HG03135 (cell line): ENCODE measurements around the gene DGKH.

Source experiments
- ATAC-seq: cut with Tn5 transposase; IDR thresholded peaks from one replicate; pipeline ENCODE4 v1.9.1; 2021; ENCODE audit warnings: mild to moderate bottlenecking, moderate library complexity; ENCODE audit not compliant: unreplicated experiment

The DGKH gene

GRCh38 chr13:42048342-42048683, at the start of gene DGKH:
Gene DGKH, plus strand, starts transcription at chr13:42048648. Its CDS starts 126 bp downstream, at chr13:42048774.
- ATAC-seq: peak; percentile 35

DNA sequence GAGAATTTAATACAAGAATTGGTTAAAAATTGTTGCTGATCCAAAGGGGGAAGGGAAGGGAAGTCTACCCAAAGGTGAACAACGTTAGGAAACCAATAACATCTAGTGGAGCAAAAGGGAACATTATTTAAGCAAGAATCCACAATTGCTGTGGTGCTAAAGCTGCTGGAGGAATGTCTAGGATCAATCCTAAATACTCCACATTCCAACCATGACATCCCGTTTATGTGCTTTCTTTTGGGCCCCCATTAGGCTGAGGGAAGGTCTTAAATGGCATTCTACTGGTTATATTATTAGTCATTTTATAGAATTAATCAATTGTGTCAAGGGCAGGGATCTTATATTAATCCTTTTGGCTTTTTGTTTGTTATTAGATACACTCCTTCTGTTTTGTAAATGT, 47.6 kb upstream of the DGKH start:
- no peak for ATAC-seq

DNA sequence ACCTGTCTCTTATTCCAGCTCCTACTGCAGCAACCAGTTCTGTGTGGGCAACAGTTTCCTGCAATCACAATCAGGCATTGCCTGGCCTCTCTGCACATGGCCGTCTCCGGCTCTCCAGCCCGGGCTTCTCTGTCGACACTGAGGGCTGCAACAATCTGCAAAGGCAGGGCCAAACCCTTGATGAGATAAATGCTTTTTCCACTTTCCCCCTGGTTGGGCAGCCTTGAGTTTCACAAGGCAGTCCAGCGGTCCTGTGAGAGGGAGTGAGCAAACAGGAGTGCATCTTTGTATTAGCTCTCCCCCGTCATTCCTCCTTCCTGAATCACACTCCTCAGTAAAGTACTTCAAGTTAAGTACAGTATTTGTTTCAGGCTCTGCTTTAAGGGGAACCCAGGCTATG, 46.9 kb upstream of the DGKH start:
- no peak for ATAC-seq

DNA sequence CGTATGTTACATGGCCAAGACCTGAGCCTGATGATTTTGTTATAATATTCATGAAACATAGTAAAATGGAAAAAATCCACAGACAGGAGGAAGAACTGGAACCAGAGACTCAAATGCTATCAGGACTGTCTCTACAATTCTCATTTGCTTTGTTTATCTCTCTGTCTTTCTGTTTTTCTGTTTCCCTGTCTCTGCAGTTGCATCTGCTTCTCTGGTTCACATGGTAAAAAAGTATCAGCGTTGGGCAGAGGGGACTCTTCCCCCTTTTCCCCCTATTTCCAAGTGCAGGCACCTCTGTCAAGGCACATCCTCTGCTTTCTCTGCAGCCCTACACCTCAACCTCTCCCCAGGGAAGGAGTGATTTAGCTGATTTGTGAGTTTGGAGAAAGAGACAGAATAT, 46.4 kb upstream of the DGKH start:
- ATAC-seq: no peak

- ATAC-seq: no peak
Observed at GRCh38 chr13:42007844-42008243, 40.6 kb upstream of the DGKH start.

DNA sequence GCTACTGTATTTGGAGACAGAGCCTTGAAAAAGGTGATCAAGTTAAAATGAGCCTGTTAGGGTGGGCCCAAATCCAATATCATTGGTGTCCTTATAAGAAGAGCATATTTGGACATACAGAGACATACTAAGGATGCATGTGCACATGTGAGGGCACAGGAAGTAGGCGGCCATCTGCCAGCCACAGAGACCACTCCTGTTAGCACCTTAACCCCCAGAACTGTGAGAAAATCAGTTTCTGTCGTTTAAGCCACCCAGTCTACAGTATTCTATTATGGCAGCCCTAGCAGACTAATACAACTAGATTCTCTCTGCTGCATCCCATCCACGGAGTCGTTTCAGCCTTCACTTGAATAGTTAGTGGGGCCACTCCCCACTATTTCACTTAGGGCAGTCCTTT, 39.4 kb upstream of the DGKH start:
- no peak for ATAC-seq

- no peak for ATAC-seq
Observed at GRCh38 chr13:42011601-42012350, 36.7 kb upstream of the DGKH start.

- no peak for ATAC-seq
Observed at GRCh38 chr13:42014119-42014518, 34.3 kb upstream of the DGKH start.

DNA sequence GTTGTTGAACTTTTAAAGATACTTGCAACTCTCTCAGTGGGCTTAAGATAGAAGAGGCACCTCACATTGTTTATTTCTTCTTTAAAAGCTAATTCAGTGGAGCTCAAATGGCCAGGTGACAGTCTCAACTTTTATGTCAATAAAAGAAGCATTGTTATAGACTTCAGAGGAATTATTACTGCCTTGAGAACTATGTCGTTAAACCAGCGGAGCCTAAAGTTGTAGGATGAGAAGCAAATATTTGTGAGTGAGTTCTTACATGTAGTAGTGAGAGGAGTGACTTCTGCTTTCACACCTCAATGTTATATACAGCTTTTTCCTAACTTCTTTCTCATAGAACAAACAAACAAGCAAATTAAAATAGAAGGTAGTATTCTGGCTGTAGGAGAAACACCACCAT, 31.2 kb upstream of the DGKH start:
- ATAC-seq: no peak

- ATAC-seq: no peak
Observed at GRCh38 chr13:42021851-42022250, 26.6 kb upstream of the DGKH start.

DNA sequence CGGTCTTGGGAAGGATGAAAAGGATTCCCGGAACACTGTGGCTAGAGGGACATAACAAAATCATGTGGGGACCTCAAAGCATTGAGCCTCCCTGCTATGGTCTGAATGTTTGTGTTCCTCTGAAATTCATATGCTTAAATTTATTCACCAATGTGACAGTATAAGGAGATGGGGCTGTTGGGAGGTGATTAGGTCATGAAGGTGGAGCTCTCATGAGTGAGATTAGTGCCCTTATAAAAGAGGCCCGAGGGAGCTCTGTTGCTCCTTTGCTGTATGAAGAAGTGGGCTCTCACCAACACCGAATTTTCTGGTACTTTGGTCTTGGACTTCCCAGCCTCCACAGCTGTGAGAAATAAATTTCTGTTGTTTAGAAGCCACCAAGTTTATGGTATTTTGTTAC, 26.1 kb upstream of the DGKH start:
- ATAC-seq: no peak

GRCh38 chr13:42022796-42023493, 25.5 kb upstream of the DGKH start:
- no peak for ATAC-seq

- no peak for ATAC-seq
Observed at GRCh38 chr13:42027286-42027685, 21.2 kb upstream of the DGKH start.

- no peak for ATAC-seq
Observed at GRCh38 chr13:42028113-42028799, 20.2 kb upstream of the DGKH start.

DNA sequence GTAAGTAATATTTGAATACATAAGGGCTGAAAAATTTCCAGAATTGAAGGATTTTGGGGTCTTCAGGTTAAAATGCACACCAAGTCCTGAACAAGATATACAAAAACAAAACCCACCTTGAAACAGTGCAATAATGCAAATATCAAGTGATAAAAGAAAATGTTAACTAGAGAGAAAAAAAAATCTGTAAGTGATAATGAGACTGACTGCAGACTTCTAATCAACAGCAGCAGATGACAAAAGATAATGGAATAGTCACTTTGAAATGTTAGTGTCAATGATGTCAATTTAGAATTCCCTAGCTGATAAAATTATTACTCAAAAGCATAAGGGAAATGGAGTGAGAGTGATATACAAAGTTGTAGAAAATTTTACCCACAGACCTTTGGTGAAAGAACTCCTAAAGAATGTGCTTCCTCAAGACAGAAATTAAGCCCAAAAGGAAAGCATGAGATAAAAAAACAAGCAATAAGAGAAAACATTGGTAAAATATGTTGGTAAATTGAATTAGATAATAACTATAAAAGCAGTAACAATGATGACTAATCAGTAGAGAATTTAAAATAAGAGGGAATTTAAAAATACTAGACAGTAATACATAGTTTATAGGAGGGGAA, 12.4 kb upstream of the DGKH start:
- ATAC-seq: no peak

- ATAC-seq: no peak
Observed at GRCh38 chr13:42036711-42037110, 11.7 kb upstream of the DGKH start.

DNA sequence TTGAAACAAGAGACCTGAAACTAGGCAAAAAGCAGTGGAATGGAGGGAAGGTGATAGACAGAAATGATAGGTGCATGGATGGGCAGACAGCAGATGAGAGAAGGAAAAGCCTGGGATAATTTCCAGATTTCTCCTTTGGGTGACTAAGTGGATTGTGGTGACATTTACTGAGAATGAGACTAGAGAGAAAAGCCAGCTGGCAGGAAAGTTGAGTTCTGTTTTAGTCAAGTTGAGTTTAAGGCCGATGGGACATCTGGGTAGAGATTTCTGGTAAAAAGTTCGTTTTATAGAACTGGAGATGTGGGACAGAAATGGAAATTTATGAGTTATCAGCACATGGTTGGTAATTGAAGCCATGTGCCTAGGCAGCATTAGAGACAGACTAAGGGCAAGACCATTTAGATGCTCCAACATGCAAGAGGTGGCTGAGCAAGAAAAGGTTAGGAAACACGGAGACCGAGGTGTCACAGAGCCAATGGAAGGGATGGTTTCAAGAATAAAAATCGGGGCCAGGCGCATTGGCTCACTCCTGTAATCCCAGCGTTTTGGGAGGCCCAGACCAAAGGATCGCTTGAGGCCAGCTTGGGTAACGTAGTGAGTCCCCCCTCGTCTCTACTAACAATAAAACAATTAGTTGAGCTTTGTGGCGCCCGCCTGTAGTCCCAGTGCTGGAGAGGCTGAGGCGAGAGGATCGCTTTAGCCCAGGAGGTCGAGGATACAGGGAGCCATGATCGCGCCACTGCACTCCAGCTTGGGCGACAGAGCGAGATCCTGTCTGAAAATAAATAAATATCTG, 9.6 kb upstream of the DGKH start:
- no peak for ATAC-seq

GRCh38 chr13:42039457-42039945, 8.9 kb upstream of the DGKH start:
- ATAC-seq: peak; percentile 13

DNA sequence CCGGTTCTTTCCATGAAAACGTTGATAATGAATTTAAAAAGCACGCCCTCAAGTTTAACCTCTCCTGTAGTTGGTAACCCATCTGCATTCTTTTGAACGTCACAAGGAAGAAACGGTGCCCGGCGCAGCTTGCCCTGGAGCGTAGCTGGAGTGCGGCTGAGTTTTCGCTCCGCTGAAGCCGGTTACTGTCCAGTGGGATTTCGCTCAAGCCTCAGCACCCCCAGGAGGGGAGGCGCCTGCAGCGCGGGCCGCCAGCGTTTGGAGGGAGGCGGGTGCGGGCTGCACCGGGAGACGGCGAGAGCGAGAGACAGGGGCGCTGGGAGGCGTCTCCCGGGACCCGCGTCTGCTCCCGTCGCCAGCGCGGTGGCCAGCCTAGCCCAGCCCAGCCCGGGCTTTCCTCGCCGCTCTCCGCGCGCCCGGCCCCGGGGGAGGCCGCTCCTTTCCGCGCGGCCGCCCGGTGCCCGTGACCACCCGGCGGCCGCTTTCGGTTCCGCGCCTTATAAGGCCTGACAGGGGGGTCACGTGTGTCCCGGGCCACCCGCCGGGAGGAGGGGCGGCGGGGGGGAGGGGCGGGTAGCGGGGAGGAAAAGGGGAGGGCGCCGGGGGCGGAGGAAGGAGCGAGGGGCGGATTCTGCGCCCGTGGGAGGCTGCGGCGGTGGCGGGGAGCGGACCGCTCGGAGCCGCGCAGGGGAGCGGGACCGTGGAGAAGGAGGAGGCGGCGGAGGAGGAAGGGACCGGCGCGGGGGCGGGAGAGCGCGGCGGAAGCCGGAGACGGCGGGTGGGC, 8.3 kb upstream of the DGKH start:
- peak; percentile 71 for ATAC-seq

DNA sequence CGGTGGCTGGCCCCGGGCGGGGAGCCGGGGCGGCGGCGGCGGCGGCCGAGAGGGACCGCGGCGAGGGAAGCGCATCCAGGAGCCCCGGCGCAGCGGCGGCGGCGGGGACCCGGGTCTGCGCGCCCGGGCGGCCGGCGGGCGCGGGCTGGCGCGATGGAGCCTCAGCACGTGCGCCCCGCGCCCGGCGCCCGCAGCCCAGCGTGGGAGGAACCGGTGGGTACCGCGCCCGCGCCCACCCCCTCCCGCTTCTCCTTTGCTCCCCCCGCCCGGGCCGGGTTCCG, 7.8 kb upstream of the DGKH start:
- ATAC-seq: no peak
